NT2/D1 (cell line): Measurements from ENCODE around the gene ANLN.

Experiments
- SUZ12 ChIP-seq: IDR thresholded peaks from 2 replicates; pipeline ENCODE4 v1.6.1; 2011; ENCODE audit not compliant: insufficient read length, insufficient read depth; ENCODE audit errors: extremely low read depth
- YY1 ChIP-seq: IDR thresholded peaks from 2 replicates; pipeline ENCODE4 v1.6.1; 2011; ENCODE audit not compliant: insufficient read length, insufficient read depth
- ZNF274 ChIP-seq: IDR thresholded peaks from 2 replicates; pipeline ENCODE4 v1.6.1; 2011; ENCODE audit warnings: mild to moderate bottlenecking, low read depth, low read length

DNA sequence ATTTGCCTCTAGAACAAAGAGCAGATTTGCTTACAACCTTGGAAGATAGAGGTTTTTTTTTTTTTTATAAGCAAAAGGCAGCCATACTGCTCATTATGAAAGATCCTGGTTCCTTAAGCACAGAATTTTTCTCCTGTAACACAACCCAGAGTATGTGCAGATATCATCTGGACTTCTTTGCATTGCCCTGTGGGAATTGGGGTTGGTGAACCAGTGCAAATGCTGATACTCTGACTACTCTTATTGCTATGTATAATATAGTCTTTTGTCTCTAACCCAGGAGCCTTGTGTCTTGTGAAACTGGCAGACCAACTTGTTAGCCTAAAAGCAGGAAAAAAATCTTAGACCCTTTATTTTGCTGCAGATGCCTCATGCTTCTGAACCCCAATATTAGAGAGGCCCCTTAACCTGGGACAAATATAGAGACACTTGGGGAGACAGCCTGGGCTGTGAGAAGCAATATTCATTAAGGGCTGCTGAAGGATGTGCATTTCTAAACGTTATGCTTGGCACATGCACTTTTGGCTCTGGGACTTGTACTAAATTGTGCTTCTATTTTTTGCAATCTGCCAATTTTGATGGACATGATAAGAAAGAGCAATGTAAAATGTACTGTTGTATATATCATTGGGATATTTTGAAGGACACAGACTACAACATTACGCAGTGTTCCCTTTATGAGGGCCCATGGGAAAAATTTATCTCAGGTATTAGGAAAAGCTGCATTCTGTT lies 78.9 kb downstream of the ANLN start:
- TF ChIP-seq ZNF274 (no peak), YY1 (no peak), SUZ12 (no peak)
